Astrocyte (in vitro differentiated cells and primary cell): Measurements from ENCODE around the gene CAPZB.

Experiments
- CTCF ChIP-seq: IDR thresholded peaks from 2 replicates; pipeline ENCODE4 v1.5.1; 2011; ENCODE audit warnings: low read depth, mild to moderate bottlenecking, inconsistent platforms, low read length, moderate library complexity; ENCODE audit not compliant: insufficient read depth
- EZH2 ChIP-seq: IDR thresholded peaks from 2 replicates; pipeline ENCODE4 v1.6.1; 2012; ENCODE audit warnings: mild to moderate bottlenecking, low read length, inconsistent platforms; ENCODE audit not compliant: insufficient read depth

- TF ChIP-seq EZH2 (no peak), CTCF (no peak)
Observed at GRCh38 chr1:19465650-19466049, 19.7 kb downstream of the CAPZB start.
